Measurements from ENCODE around the gene SLC50A1. TPM values are rescaled to one million over a fixed set of nuclear protein-coding genes. Genes with fewer than 3 reads are reported as not detected.
"Not testable (repeated sequence)": the region's sequence is repeated elsewhere in the genome, so short reads cannot be mapped to it uniquely, and the experiment has no call there.

SLC50A1 gene
- total RNA-seq, 2 donors from 2014 or later: 102 to 130 TPM

DNA sequence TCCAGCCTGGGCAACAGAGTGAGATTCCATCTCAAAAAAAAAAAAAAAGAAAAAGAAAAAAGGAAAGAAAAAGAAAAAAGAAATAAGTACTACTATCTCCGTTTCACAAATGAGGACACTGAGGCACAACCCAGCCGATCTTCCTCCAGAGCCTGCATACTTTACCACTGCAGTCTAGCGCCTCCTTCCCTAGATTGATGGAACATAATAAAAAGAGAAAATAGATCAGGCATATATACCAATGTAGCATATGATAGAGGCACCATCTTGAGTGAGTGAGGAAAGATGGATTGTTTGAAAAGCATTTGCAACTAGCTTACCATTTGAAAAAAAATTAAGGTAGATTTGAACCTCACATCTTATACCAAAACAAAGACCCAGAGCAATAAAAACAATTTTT is 9.8 kb downstream of the SLC50A1 start:
- Histone ChIP-seq H3K27me3 (no peaks in the 10 kb centered on the region), H3K9ac (ENCODE audit: low read depth in 2 of 2, low read length in 2 of 2) (no peak overlapping the region), H3K36me3 (no peaks in the 10 kb centered on the region), H3K9me3 (no peaks in the 10 kb centered on the region), H3K4me3 (no peak overlapping the region), H3K4me1 (no peaks in the 10 kb centered on the region), H3K27ac (no peak overlapping the region)
- TF ChIP-seq CTCF (IDR thresholded peaks at IDR 0.05): no peak
- intact Hi-C loops (cut with DNase I): no loop called here
- DNase-seq: no peak

- H3K9me3 ChIP-seq; H3K4me1 ChIP-seq; DNase-seq; H3K36me3 ChIP-seq; H3K9ac ChIP-seq (ENCODE audit: low read depth in 2 of 2, low read length in 2 of 2); intact Hi-C loops (cut with DNase I); H3K27ac ChIP-seq; H3K4me3 ChIP-seq; H3K27me3 ChIP-seq: not testable (repeated sequence)
Measured at GRCh38 chr1:155155996-155156643, 20.5 kb downstream of the SLC50A1 start.

GRCh38 chr1:155158991-155159390 is 23.3 kb downstream of the SLC50A1 start:
- Histone ChIP-seq H3K9me3 (no peaks in the 10 kb centered on the region), H3K4me3 (no peak overlapping the region), H3K36me3 (no peaks in the 10 kb centered on the region), H3K4me1 (no peaks in the 10 kb centered on the region), H3K27ac (no peak overlapping the region), H3K27me3 (no peaks in the 10 kb centered on the region), H3K9ac (ENCODE audit: low read depth in 2 of 2, low read length in 2 of 2) (no peak overlapping the region)
- no peak for TF ChIP-seq CTCF (IDR thresholded peaks at IDR 0.05)
- intact Hi-C loops (cut with DNase I): no loop called here
- DNase-seq: no peak

DNA sequence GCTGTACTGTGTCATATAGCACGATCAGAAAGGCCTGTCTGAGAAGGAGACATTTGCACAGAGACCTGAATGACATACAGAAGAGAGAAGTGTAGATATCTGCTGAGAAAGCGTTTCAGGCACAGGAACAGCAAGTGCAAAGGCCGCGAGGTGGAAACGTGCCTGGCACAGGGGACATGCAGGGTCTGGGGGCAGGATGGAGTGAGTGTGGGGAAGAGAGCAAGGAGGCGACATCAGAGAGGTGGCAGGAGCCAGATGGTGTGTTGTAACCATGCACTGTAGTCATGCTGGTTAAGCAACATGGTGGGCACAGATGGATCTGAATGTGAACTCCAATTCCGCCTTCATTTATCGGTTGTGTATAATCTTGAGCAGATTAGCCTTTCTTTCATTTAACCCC is 24.5 kb downstream of the SLC50A1 start:
- Histone ChIP-seq H3K4me1 (no peaks in the 10 kb centered on the region), H3K36me3 (no peaks in the 10 kb centered on the region), H3K9me3 (no peaks in the 10 kb centered on the region), H3K4me3 (no peak overlapping the region), H3K9ac (ENCODE audit: low read depth in 2 of 2, low read length in 2 of 2) (no peak overlapping the region), H3K27me3 (no peaks in the 10 kb centered on the region), H3K27ac (no peak overlapping the region)
- TF ChIP-seq CTCF (IDR thresholded peaks at IDR 0.05): no peak
- intact Hi-C loops (cut with DNase I): no loop called here
- DNase-seq: no peak

- H3K4me1 ChIP-seq; H3K27ac ChIP-seq; H3K4me3 ChIP-seq; H3K9ac ChIP-seq (ENCODE audit: low read depth in 2 of 2, low read length in 2 of 2); H3K36me3 ChIP-seq; intact Hi-C loops (cut with DNase I); H3K9me3 ChIP-seq; DNase-seq; H3K27me3 ChIP-seq: not testable (repeated sequence)
Measured at GRCh38 chr1:155162631-155163030, 27.0 kb downstream of the SLC50A1 start.

DNA sequence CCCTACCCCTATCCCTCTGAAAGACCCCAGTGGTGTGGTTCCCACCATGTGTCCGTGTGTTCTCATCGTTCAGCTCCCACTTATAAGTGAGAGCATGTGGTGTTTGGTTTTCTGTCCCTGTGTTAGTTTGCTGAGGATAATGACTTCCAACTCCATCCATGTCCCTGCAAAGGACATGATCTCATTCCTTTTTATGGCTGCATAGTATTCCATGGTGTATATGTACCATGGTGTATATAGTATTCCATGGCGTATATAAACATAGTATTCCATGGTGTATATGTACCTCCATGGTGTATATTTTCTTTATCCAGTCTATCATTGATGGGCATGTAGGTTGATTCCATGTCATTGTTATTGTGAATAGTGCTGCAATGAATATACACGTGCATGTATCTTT is 28.1 kb downstream of the SLC50A1 start:
- H3K9ac ChIP-seq (ENCODE audit: low read depth in 2 of 2, low read length in 2 of 2); H3K4me3 ChIP-seq; H3K9me3 ChIP-seq; DNase-seq; H3K36me3 ChIP-seq; H3K27ac ChIP-seq; intact Hi-C loops (cut with DNase I); H3K4me1 ChIP-seq; H3K27me3 ChIP-seq: not testable (repeated sequence)

DNA sequence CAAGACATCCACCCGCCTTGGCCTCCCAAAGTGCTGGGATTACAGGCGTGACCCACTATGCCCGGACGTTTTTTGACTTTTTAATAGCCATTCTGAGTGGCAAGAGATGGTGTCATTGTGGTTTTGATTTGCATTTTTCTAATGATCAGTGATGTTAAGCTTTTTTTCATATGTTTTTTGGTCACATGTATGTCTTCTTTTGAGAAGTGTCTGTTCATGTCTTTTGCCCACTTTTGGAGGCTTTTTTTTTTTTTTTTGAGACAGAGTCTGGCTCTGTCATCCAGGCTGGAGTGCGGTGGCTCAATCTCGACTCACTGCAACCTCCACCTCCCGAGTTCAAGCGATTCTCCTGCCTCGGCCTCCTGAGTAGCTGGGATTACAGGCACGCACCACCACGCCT is 29.0 kb downstream of the SLC50A1 start:
- intact Hi-C loops (cut with DNase I); H3K9ac ChIP-seq (ENCODE audit: low read depth in 2 of 2, low read length in 2 of 2); H3K4me1 ChIP-seq; H3K27me3 ChIP-seq; H3K4me3 ChIP-seq; H3K27ac ChIP-seq; H3K9me3 ChIP-seq; H3K36me3 ChIP-seq; DNase-seq: not testable (repeated sequence)
